Endodermal cell (in vitro differentiated cells): ENCODE measurements around the gene SLC4A1. TPM values are rescaled to one million over a fixed set of nuclear protein-coding genes. Genes with fewer than 3 reads are reported as not detected.

ENCODE experiments used
- DNase-seq: peaks from one replicate; pipeline ENCODE4 v3.0.0-alpha.2; 2017
- H3K27ac ChIP-seq: 2 replicates; pipeline ENCODE4 v1.5.1; 2013; ENCODE audit warnings: mild to moderate bottlenecking, low read depth, low read length, moderate library complexity
- H3K27me3 ChIP-seq: 2 replicates; pipeline ENCODE4 v1.6.1; 2013; ENCODE audit warnings: mild to moderate bottlenecking, low read length, moderate library complexity; ENCODE audit not compliant: insufficient read depth, control insufficient read depth, poor library complexity, severe bottlenecking
- H3K36me3 ChIP-seq: 2 replicates; pipeline ENCODE4 v1.7.0; 2013; ENCODE audit warnings: mild to moderate bottlenecking, low read length, moderate library complexity; ENCODE audit not compliant: control insufficient read depth, insufficient read depth
- H3K4me1 ChIP-seq: one replicate; pipeline ENCODE4 v1.7.0; 2013; ENCODE audit warnings: low read length; ENCODE audit not compliant: control insufficient read depth, insufficient read depth
- H3K4me3 ChIP-seq: 2 replicates; pipeline ENCODE4 v1.5.1; 2013; ENCODE audit warnings: mild to moderate bottlenecking, low read length, moderate library complexity
- H3K9ac ChIP-seq: 2 replicates; pipeline ENCODE4 v1.6.1; 2013; ENCODE audit warnings: mild to moderate bottlenecking, low read length, moderate library complexity; ENCODE audit not compliant: poor library complexity, severe bottlenecking; ENCODE audit errors: extremely low read depth
- H3K9me3 ChIP-seq: 2 replicates; pipeline ENCODE4 v1.6.1; 2013; ENCODE audit warnings: mild to moderate bottlenecking, low read length, moderate library complexity; ENCODE audit not compliant: control insufficient read depth
- H3K27ac Mint-ChIP-seq: 2 replicates; pipeline ENCODE4 v1.8.0; 2020; ENCODE audit warnings: mixed read lengths
- H3K27me3 Mint-ChIP-seq: 2 replicates; pipeline ENCODE4 v1.8.0; 2021; ENCODE audit warnings: mild to moderate bottlenecking, mixed read lengths; ENCODE audit not compliant: insufficient read depth
- H3K36me3 Mint-ChIP-seq: 2 replicates; pipeline ENCODE4 v1.8.0; 2020; ENCODE audit warnings: low read depth, mixed read lengths
- H3K4me1 Mint-ChIP-seq: 2 replicates; pipeline ENCODE4 v1.8.0; 2020; ENCODE audit warnings: mixed read lengths
- H3K4me3 Mint-ChIP-seq: 2 replicates; pipeline ENCODE4 v1.8.0; 2020; ENCODE audit warnings: mild to moderate bottlenecking, moderate library complexity, mixed read lengths
- H3K9me3 Mint-ChIP-seq: 2 replicates; pipeline ENCODE4 v1.8.0; 2020; ENCODE audit warnings: mild to moderate bottlenecking, mixed read lengths
- CTCF ChIP-seq: fragments of 200-600 bp; sonication (generic); conservative IDR thresholded peaks from 2 replicates; pipeline ENCODE4 v1.5.0; 2021; ENCODE audit warnings: antibody characterized with exemption, mild to moderate bottlenecking
- WGBS, 2 experiments: methylation state at CpG; one replicate each; pipeline versions ENCODE4 v1.1.5 to v1.1.7; 2013; ENCODE audit warnings: missing lambda C conversion rate in 2 of 2, mixed read lengths in 1 of 2; ENCODE audit not compliant: insufficient coverage in 1 of 2, insufficient read length in 1 of 2; 5-methylcytosine and 5-hydroxymethylcytosine counted together
- total RNA-seq, 2 donors: library from RNA; stranded (reverse); fragmentation: NEBNext Ultra II Directional in 1 of 2; extraction: Animal tissue kit (Norgen Biotek cat#: 25700) in 1 of 2; gene quantifications; 2 replicates in 1 of 2; 3 replicates in 1 of 2; pipeline ENCODE4 v1.2.1, GENCODE V29; 2021

The SLC4A1 gene
- total RNA-seq, 2 donors from 2014 or later, result 0.04 TPM; not detected in 1

GRCh38 chr17:44200478-44201155, 67.3 kb downstream of the SLC4A1 start:
- H3K4me1 Mint-ChIP-seq, result peaks cover 39% of the 10 kb centered on the region
- TF ChIP-seq CTCF, result no peak
- DNase-seq, result no peak
- peak overlapping the region; percentile 64 for H3K9ac ChIP-seq
- H3K27ac Mint-ChIP-seq, result peak overlapping the region; percentile 98
- H3K27me3 Mint-ChIP-seq, result no peaks in the 10 kb centered on the region
- H3K9me3 ChIP-seq, result no peaks in the 10 kb centered on the region
- peak overlapping the region; percentile 89 for H3K4me3 ChIP-seq
- no peaks in the 10 kb centered on the region for H3K9me3 Mint-ChIP-seq
- peaks cover 21% of the 10 kb centered on the region for H3K36me3 ChIP-seq
- WGBS, 2 experiments, result 9 to 14% methylated on average over 18 to 36 of the region's 36 CpGs
- peak overlapping the region; percentile 89 for H3K27ac ChIP-seq
- H3K4me1 ChIP-seq, result peaks cover 18% of the 10 kb centered on the region
- peaks cover 21% of the 10 kb centered on the region for H3K36me3 Mint-ChIP-seq
- H3K4me3 Mint-ChIP-seq, result peak overlapping the region; percentile 78
- no peaks in the 10 kb centered on the region for H3K27me3 ChIP-seq

- peak within 1 kb of the TSS; percentile 90 for H3K27ac ChIP-seq
- H3K36me3 Mint-ChIP-seq, result peaks cover 29% of the 10 kb centered on the region
- WGBS, 2 experiments, result 0 to 1% methylated on average over 15 to 85 of the region's 126 CpGs
Observed at GRCh38 chr17:44199553-44200477, 68.1 kb downstream of the SLC4A1 start, which contains the start of gene ATXN7L3. TSS of gene ATXN7L3 (minus strand) at chr17:44199884. CDS start at chr17:44198070, 1,814 bp downstream.

More at GRCh38 chr17:44199553-44200477, 68.1 kb downstream of the SLC4A1 start, which contains the start of gene ATXN7L3:
- peaks cover 39% of the 10 kb centered on the region for H3K4me1 Mint-ChIP-seq
- peak; percentile 100 for DNase-seq
- no peaks in the 10 kb centered on the region for H3K27me3 Mint-ChIP-seq
- Histone ChIP-seq H3K4me3 (peak within 1 kb of the TSS; percentile 90), H3K4me1 (peaks cover 18% of the 10 kb centered on the region), H3K9me3 (no peaks in the 10 kb centered on the region), H3K27me3 (no peaks in the 10 kb centered on the region), H3K9ac (peak within 1 kb of the TSS; percentile 79), H3K36me3 (peaks cover 29% of the 10 kb centered on the region)
- H3K27ac Mint-ChIP-seq, result peak within 1 kb of the TSS; percentile 98
- no peaks in the 10 kb centered on the region for H3K9me3 Mint-ChIP-seq
- no peak for TF ChIP-seq CTCF
- H3K4me3 Mint-ChIP-seq, result peak within 1 kb of the TSS; percentile 78
